ENCODE data around the gene NME8.

DNA sequence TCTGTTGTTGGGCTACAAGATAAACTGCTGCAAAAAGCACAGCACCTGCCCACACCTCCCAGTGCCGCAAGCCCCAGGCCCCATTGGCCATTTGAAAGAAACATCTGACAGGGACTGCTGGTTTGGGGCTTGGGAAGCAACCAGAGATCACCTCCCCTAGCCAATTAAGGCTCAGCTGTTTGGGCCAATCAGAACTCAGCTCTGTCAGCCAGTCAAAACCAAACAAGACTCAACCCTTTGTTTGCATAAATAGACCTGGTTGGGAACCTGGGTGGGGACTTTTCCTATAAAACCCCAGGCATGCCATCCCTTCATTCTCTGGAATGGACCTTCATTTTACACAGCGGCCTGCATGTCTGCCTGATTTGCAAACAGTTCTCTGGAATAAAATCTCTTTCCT lies 17.2 kb upstream of the NME8 start:
- TF ChIP-seq, protein P1, sequence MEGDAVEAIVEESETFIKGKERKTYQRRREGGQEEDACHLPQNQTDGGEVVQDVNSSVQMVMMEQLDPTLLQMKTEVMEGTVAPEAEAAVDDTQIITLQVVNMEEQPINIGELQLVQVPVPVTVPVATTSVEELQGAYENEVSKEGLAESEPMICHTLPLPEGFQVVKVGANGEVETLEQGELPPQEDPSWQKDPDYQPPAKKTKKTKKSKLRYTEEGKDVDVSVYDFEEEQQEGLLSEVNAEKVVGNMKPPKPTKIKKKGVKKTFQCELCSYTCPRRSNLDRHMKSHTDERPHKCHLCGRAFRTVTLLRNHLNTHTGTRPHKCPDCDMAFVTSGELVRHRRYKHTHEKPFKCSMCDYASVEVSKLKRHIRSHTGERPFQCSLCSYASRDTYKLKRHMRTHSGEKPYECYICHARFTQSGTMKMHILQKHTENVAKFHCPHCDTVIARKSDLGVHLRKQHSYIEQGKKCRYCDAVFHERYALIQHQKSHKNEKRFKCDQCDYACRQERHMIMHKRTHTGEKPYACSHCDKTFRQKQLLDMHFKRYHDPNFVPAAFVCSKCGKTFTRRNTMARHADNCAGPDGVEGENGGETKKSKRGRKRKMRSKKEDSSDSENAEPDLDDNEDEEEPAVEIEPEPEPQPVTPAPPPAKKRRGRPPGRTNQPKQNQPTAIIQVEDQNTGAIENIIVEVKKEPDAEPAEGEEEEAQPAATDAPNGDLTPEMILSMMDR (conservative IDR thresholded peaks at IDR 0.05; ENCODE audit: low read length), result no peak
- no peak for TF ChIP-seq EZH2phosphoT487 (IDR thresholded peaks at IDR 0.05; ENCODE audit: borderline replicate concordance, low read depth, low read length)
